Heart left ventricle (tissue), 13 donors: ENCODE results near the gene DTWD2.

Source experiments
- CTCF ChIP-seq, 12 donors: fragments of 200-600 bp; sonication (generic) in 4 of 12; IDR thresholded peaks; one replicate each; pipeline versions ENCODE4 v1.5.0 to v1.8.0; 2018 to 2022; ENCODE audit warnings: antibody characterized with exemption in 12 of 12, mild to moderate bottlenecking in 5 of 12
- POLR2A ChIP-seq, 2 donors: fragments of 450-650 bp; IDR thresholded peaks; one replicate each; pipeline ENCODE4 v1.6.1; 2017; ENCODE audit warnings: antibody characterized with exemption in 2 of 2, mild to moderate bottlenecking in 2 of 2, moderate library complexity in 2 of 2
- donor health status: ischemic (EF 13 %, LVEDD 7.1; RV severe dilation, severe dysfunction).
- donor health status: DM: no; HTN: yes; CAD: no.
- donor health status: DM: no; HTN: no; CAD: no.
- donor health status: ischemic (EF 25% LVEDD 6.9; RV normal size, moderate dysfunction).
- donor health status: ischemic (EF 25% LVEDD 5.7; RV mildly dilated, moderate dysfunction).
- donor health status: ischemic (EF 35%, LVEDD 5.7; RV mildly dilated, moderate dysfunction).
- donor health status: nonischemic (EF 11% LVEDD 7.7; RV severe dilation, severe dysfunction).
- donor health status: DM: yes; HTN: yes; CAD: no.
- donor health status: PGD.
- donor health status: ischemic (EF 29% LVEDD 5.4; RV normal size, mild dysfunction).
- donor health status: nonischemic (EF 23%, LVEDD 6.1; RV moderate dilation, normal function).

DNA sequence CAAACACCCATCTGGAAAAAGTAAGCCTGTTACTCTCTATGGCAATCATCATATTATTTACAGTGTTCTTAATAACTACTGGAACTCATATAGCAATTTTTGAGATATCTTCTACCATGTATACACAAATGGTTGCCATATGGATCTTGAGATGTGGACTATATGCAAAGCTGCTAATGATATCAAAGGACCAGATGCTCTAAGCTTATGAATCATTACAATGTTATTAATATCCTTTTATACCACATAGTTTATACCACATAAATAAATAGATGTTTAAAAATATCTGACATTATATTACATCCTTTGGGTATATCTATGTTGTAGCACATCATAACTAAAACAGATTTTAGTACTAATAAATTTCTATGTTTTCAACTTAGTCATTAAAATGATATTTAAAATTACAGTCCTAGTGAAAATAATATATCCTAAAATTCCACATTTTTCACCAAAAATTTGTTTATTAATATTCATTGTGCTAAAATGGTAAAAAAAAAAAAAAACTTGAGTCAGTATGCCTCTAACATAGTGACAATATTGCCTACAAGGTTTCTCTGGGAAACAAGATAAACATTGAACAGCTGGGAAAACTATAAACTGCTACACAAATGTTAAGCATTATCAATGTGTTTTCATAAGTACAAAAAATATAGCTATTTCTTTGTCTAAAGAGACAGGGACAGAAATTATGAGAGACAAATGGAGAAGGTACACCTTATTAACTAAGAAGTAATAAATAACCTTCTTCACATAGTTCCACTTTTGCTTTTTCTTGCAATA is 85.5 kb downstream of the DTWD2 start:
- TF ChIP-seq CTCF (IDR thresholded peaks at IDR 0.05) (no peak), POLR2A (IDR thresholded peaks at IDR 0.05) (no peak)
